Trophoblast cell (in vitro differentiated cells and primary cell): Measurements from ENCODE around the gene ALKBH5.

Experiments
- DNase-seq, 2 donors: peaks; one replicate each; pipeline ENCODE4 v3.0.0-alpha.2; 2016
- H2AFZ ChIP-seq: 2 replicates; pipeline ENCODE4 v1.6.1; 2013; ENCODE audit warnings: low read length, moderate library complexity, mild to moderate bottlenecking; ENCODE audit not compliant: insufficient read depth, poor library complexity
- H2AK5ac ChIP-seq: 2 replicates; pipeline ENCODE4 v1.6.1; 2013; ENCODE audit warnings: mild to moderate bottlenecking, low read length
- H2BK120ac ChIP-seq: 2 replicates; pipeline ENCODE4 v1.6.1; 2013; ENCODE audit warnings: low read length, mild to moderate bottlenecking, moderate library complexity; ENCODE audit not compliant: insufficient read depth, poor library complexity
- H2BK12ac ChIP-seq: 2 replicates; pipeline ENCODE4 v1.6.1; 2013; ENCODE audit warnings: mild to moderate bottlenecking, low read length, moderate library complexity
- H2BK5ac ChIP-seq: 2 replicates; pipeline ENCODE4 v1.6.1; 2013; ENCODE audit warnings: low read length, low read depth, moderate library complexity, mild to moderate bottlenecking; ENCODE audit not compliant: poor library complexity
- H3K14ac ChIP-seq: 2 replicates; pipeline ENCODE4 v1.6.1; 2013; ENCODE audit warnings: mild to moderate bottlenecking, low read length
- H3K18ac ChIP-seq: 2 replicates; pipeline ENCODE4 v1.6.1; 2013; ENCODE audit warnings: mild to moderate bottlenecking, low read length
- H3K23ac ChIP-seq: 2 replicates; pipeline ENCODE4 v1.6.1; 2013; ENCODE audit warnings: low read length
- H3K27ac ChIP-seq: 2 replicates; pipeline ENCODE4 v1.5.1; 2013; ENCODE audit warnings: low read depth, mild to moderate bottlenecking, inconsistent platforms, low read length, moderate library complexity
- H3K27me3 ChIP-seq: 2 replicates; pipeline ENCODE4 v1.6.1; 2013; ENCODE audit warnings: inconsistent platforms, mild to moderate bottlenecking, low read length, moderate library complexity; ENCODE audit not compliant: insufficient read depth
- H3K36me3 ChIP-seq, 2 experiments: 1 replicate in 1 of 2; 2 replicates in 1 of 2; pipeline ENCODE4 v1.6.1; 2013; ENCODE audit warnings: low read length in 2 of 2, mild to moderate bottlenecking in 2 of 2, moderate library complexity in 1 of 2; ENCODE audit not compliant: insufficient read depth in 2 of 2, control insufficient read depth in 1 of 2
- H3K4ac ChIP-seq: 2 replicates; pipeline ENCODE4 v1.6.1; 2013; ENCODE audit warnings: low read depth, mild to moderate bottlenecking, low read length, moderate library complexity
- H3K4me1 ChIP-seq, 2 experiments: 1 replicate in 1 of 2; 2 replicates in 1 of 2; pipeline ENCODE4 v1.6.1; 2013; ENCODE audit warnings: low read length in 2 of 2, mild to moderate bottlenecking in 2 of 2, moderate library complexity in 1 of 2; ENCODE audit not compliant: insufficient read depth in 2 of 2, control insufficient read depth in 1 of 2
- H3K4me2 ChIP-seq: 2 replicates; pipeline ENCODE4 v1.6.1; 2013; ENCODE audit warnings: inconsistent platforms, mild to moderate bottlenecking, low read length, moderate library complexity
- H3K4me3 ChIP-seq: 2 replicates; pipeline ENCODE4 v1.5.1; 2013; ENCODE audit warnings: mild to moderate bottlenecking, low read depth, low read length, inconsistent platforms
- H3K79me1 ChIP-seq: one replicate; pipeline ENCODE4 v1.6.1; 2013; ENCODE audit warnings: low read length
- H3K79me2 ChIP-seq: 2 replicates; pipeline ENCODE4 v1.6.1; 2013; ENCODE audit warnings: low read length, mild to moderate bottlenecking; ENCODE audit not compliant: control insufficient read depth, insufficient read depth, poor library complexity
- H3K9ac ChIP-seq: 2 replicates; pipeline ENCODE4 v1.6.1; 2013; ENCODE audit warnings: mild to moderate bottlenecking, low read length
- H3K9me3 ChIP-seq: 2 replicates; pipeline ENCODE4 v1.6.1; 2013; ENCODE audit warnings: low read depth, mild to moderate bottlenecking, control low read depth, inconsistent platforms, low read length; ENCODE audit not compliant: insufficient read depth
- H4K12ac ChIP-seq: 2 replicates; pipeline ENCODE4 v1.6.1; 2013; ENCODE audit warnings: low read depth, mild to moderate bottlenecking, low read length, moderate library complexity
- H4K8ac ChIP-seq: 2 replicates; pipeline ENCODE4 v1.6.1; 2013; ENCODE audit warnings: low read depth, mild to moderate bottlenecking, low read length, moderate library complexity
- H4K91ac ChIP-seq: one replicate; pipeline ENCODE4 v1.6.1; 2013; ENCODE audit warnings: low read depth, mild to moderate bottlenecking, low read length, moderate library complexity
- WGBS: extraction: QIAGEN DNeasy Blood & Tissue Kit; methylation state at CpG from one replicate; pipeline ENCODE4 v1.1.7; 2013; ENCODE audit warnings: missing lambda C conversion rate; ENCODE audit not compliant: insufficient read length, insufficient coverage; ENCODE audit errors: extremely low coverage; 5-methylcytosine and 5-hydroxymethylcytosine counted together

Gene ALKBH5

GRCh38 chr17:18177722-18178121, 5.9 kb upstream of the ALKBH5 start:
- no peak overlapping the region for H2BK12ac ChIP-seq
- no peak overlapping the region for H4K8ac ChIP-seq
- H2AK5ac ChIP-seq, result no peak overlapping the region
- no peak overlapping the region for H2AFZ ChIP-seq
- no CpG with 5 or more reads among the region's 8 CpGs for WGBS
- no peaks in the 10 kb centered on the region for H3K36me3 ChIP-seq
- peaks cover 5 to 7% of the 10 kb centered on the region in 2 experiments for H3K4me1 ChIP-seq
- no peak overlapping the region for H2BK120ac ChIP-seq
- H3K23ac ChIP-seq, result no peak overlapping the region
- no peak overlapping the region for H3K4me3 ChIP-seq
- peaks cover 2% of the 10 kb centered on the region for H3K9me3 ChIP-seq
- H3K4ac ChIP-seq, result no peak overlapping the region
- no peak overlapping the region for H3K27ac ChIP-seq
- H4K12ac ChIP-seq, result no peak overlapping the region
- no peak overlapping the region for H3K14ac ChIP-seq
- DNase-seq, result no peak
- H2BK5ac ChIP-seq, result no peak overlapping the region
- no peak overlapping the region for H3K4me2 ChIP-seq
- H3K18ac ChIP-seq, result no peak overlapping the region
- no peaks in the 10 kb centered on the region for H3K27me3 ChIP-seq
- no peak overlapping the region for H4K91ac ChIP-seq
- peaks cover 4% of the 10 kb centered on the region for H3K79me1 ChIP-seq
- H3K9ac ChIP-seq, result no peak overlapping the region
- peaks cover under 1% of the 10 kb centered on the region for H3K79me2 ChIP-seq

GRCh38 chr17:18179196-18179595, 4.4 kb upstream of the ALKBH5 start:
- H3K9ac ChIP-seq, result no peak overlapping the region
- no peak overlapping the region for H3K4me2 ChIP-seq
- DNase-seq, result no peak
- no peak overlapping the region for H2AK5ac ChIP-seq
- no peak overlapping the region for H2AFZ ChIP-seq
- H2BK12ac ChIP-seq, result no peak overlapping the region
- no peak overlapping the region for H3K4me3 ChIP-seq
- no peak overlapping the region for H4K8ac ChIP-seq
- H3K4ac ChIP-seq, result no peak overlapping the region
- no peak overlapping the region for H3K27ac ChIP-seq
- no CpG with 5 or more reads among the region's 1 CpG for WGBS
- no peak overlapping the region for H4K91ac ChIP-seq
- peaks cover 5 to 7% of the 10 kb centered on the region in 2 experiments for H3K4me1 ChIP-seq
- H3K23ac ChIP-seq, result no peak overlapping the region
- no peak overlapping the region for H2BK5ac ChIP-seq
- H3K79me1 ChIP-seq, result peaks cover 13% of the 10 kb centered on the region
- H3K79me2 ChIP-seq, result peaks cover 10% of the 10 kb centered on the region
- no peak overlapping the region for H4K12ac ChIP-seq
- no peak overlapping the region for H3K14ac ChIP-seq
- H3K27me3 ChIP-seq, result no peaks in the 10 kb centered on the region
- no peaks in the 10 kb centered on the region for H3K36me3 ChIP-seq
- H3K9me3 ChIP-seq, result peaks cover 2% of the 10 kb centered on the region
- H3K18ac ChIP-seq, result no peak overlapping the region
- no peak overlapping the region for H2BK120ac ChIP-seq

GRCh38 chr17:18179804-18180203, 3.8 kb upstream of the ALKBH5 start:
- Histone ChIP-seq H3K36me3 (no peaks in the 10 kb centered on the region), H4K91ac (no peak overlapping the region), H4K12ac (no peak overlapping the region), H3K4me2 (no peak overlapping the region), H3K79me2 (peaks cover 16% of the 10 kb centered on the region), H3K9me3 (peaks cover 2% of the 10 kb centered on the region), H3K23ac (no peak overlapping the region), H2BK5ac (no peak overlapping the region), H4K8ac (no peak overlapping the region), H3K4ac (no peak overlapping the region), H3K79me1 (peaks cover 13% of the 10 kb centered on the region), H3K9ac (no peak overlapping the region), H3K27me3 (no peaks in the 10 kb centered on the region), H3K27ac (no peak overlapping the region), H3K4me3 (no peak overlapping the region), H3K14ac (no peak overlapping the region), H2AK5ac (no peak overlapping the region), H3K4me1 (peaks cover 8 to 9% of the 10 kb centered on the region in 2 experiments), H2BK120ac (no peak overlapping the region), H3K18ac (no peak overlapping the region), H2BK12ac (no peak overlapping the region), H2AFZ (no peak overlapping the region)
- WGBS, result no CpG with 5 or more reads among the region's 7 CpGs
- no peak for DNase-seq

- Histone ChIP-seq H3K27me3 (no peaks in the 10 kb centered on the region), H3K4ac (no peak overlapping the region), H4K12ac (no peak overlapping the region), H2BK5ac (no peak overlapping the region), H3K4me2 (no peak overlapping the region), H3K9ac (no peak overlapping the region), H2AFZ (no peak overlapping the region), H3K79me1 (peaks cover 13% of the 10 kb centered on the region), H2AK5ac (no peak overlapping the region), H3K4me1 (peaks cover 17 to 19% of the 10 kb centered on the region in 2 experiments), H4K91ac (no peak overlapping the region), H3K18ac (no peak overlapping the region), H4K8ac (no peak overlapping the region), H3K79me2 (peaks cover 24% of the 10 kb centered on the region), H3K23ac (no peak overlapping the region), H3K14ac (no peak overlapping the region), H2BK12ac (no peak overlapping the region), H3K36me3 (peaks cover 0 to 2% of the 10 kb centered on the region in 2 experiments), H3K27ac (no peak overlapping the region), H3K4me3 (no peak overlapping the region), H3K9me3 (peaks cover 2% of the 10 kb centered on the region), H2BK120ac (no peak overlapping the region)
- no CpG with 5 or more reads among the region's 5 CpGs for WGBS
- DNase-seq, result no peak
These were observed 2.3 kb upstream of the ALKBH5 start for GRCh38 chr17:18181358-18181757.
